Activated gamma-delta T cell treated with anti-CD3 and anti-CD28 coated beads, Interleukin-2, amount 50 U/mL, for 16 hours (primary cell): ENCODE results near the gene AHCYL2.
"Not testable (repeated sequence)": the region's sequence is repeated elsewhere in the genome, so short reads cannot be mapped to it uniquely, and the experiment has no call there.

Experiments used
- DNase-seq: peaks from one replicate; pipeline ENCODE4 v3.0.0-alpha.2; 2020; ENCODE audit warnings: low read depth

The AHCYL2 gene

DNA sequence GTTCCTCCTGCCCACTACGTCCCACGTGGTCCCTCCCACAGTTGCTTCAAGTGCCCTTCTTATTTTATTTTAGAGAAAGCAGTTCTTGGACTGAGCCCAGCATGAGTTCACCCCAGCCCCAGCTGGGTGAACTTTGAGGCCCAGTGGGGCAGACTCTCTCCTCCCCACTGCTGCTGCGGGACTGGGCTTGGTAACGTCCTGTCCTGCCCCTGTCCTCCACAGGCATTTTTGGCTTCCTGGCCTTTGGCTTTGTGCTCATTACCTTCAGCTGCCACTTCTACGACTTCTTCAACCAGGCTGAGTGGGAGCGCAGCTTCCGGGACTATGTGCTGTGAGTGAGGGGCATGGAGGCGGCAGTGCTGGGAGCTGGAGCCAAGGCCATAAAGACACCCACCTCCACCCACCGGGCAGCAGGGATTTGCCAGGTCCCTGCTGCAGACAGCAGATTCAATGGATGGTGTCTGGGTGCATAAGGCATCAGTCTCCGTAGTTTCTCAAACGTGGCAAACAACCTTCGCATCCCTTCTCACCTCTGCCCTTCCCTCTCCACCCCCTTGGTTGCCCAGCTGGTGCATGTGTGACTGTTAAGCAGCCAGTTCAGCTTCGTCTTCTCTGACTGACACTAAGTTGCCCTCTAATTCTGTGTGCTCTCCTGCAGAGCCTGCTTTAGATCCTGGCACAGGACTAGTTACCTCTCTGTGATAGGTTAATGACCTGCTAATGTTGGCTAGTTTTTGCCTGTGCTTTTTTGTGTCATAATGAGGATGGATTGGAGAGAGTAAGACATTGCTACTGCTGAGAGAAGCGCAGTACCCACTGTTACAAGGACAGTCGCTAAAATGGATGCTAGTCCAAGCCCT, 15.5 kb upstream of the AHCYL2 start:
- DNase-seq: no peak

DNA sequence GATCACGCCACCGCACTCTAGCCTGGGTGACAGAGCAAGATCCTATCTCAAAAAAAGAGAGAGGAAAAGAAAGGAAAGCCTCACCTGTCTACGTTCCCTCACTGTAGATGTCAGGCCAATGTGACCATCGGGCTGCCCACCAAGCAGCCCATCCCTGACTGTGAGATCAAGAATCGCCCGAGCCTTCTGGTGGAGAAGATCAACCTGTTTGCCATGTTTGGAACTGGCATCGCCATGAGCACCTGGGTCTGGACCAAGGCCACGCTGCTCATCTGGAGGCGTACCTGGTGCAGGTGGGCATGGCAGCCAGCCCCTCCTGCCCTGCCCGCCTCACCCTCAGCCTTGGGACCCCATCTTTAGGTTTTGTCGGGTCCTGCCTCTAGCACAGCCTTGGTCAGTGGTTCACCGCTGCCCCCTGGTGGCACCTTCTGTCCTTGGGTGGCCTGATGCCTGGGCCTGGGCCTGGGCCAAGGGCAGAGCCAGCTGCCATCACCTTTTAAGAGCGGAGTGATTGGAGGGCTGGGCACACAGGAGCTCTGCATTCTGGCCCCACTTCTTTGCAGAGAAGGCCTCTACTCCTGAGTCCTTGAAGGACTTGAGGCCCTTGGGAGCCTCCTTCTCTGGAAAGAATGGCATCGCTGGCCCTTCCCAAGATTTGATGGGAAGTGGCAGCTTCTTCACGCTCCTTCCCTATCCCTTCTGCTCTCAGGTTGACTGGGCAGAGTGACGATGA, 14.4 kb upstream of the AHCYL2 start:
- DNase-seq: peak; percentile 57

DNA sequence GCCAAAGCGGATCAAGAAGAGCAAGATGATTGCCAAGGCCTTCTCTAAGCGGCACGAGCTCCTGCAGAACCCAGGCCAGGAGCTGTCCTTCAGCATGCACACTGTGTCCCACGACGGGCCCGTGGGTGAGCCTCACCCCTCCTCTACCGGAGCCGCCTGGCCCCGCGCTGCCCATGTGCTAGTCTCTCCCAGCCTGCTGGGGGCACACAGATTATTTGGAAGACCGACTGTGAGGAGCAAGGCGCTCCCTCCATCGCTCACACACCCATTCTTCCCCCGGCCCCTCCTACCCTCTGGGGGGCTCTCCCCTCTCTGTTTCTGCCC, 13.9 kb upstream of the AHCYL2 start:
- DNase-seq: no peak

DNA sequence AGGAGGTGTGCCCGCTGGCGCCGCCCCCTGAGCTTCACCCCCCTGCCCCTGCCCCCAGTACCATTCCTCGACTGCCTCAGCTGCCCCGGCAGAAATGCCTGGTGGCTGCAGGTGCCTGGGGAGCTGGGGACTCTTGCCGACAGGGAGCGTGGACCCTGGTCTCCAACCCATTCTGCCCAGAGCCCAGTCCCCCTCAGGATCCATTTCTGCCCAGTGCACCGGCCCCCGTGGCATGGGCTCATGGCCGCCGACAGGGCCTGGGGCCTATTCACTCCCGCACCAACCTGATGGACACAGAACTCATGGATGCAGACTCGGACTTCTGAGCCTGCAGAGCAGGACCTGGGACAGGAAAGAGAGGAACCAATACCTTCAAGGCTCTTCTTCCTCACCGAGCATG, 12.7 kb upstream of the AHCYL2 start:
- no peak for DNase-seq

DNA sequence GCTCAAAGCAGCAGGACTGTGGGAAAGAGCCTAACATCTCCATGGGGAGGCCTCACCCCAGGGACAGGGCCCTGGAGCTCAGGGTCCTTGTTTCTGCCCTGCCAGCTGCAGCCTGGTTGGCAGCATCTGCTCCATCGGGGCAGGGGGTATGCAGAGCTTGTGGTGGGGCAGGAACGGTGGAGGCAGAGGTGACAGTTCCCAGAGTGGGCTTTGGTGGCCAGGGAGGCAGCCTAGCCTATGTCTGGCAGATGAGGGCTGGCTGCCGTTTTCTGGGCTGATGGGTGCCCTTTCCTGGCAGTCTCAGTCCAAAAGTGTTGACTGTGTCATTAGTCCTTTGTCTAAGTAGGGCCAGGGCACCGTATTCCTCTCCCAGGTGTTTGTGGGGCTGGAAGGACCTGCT, 12.2 kb upstream of the AHCYL2 start:
- DNase-seq: no peak

DNA sequence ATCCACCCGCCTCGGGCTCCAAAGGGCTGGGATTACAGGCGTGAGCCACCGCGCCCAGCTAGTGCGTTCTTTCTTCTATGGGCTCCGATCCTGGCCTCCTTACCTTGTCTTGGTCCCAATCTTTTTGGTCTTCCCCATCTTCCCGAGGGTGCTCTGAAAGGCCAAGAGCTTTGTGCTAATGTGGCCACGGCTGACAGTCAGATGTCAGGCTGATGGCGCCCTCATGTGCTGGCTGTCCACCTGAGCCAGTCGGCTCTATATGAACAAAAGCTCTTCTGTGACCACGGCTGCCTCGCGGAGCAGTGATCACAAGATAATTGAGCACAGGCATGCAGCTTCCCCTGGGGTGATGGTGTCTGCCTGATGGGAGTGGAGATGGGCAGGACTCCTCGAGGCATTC, 11.0 kb upstream of the AHCYL2 start:
- no peak for DNase-seq

DNA sequence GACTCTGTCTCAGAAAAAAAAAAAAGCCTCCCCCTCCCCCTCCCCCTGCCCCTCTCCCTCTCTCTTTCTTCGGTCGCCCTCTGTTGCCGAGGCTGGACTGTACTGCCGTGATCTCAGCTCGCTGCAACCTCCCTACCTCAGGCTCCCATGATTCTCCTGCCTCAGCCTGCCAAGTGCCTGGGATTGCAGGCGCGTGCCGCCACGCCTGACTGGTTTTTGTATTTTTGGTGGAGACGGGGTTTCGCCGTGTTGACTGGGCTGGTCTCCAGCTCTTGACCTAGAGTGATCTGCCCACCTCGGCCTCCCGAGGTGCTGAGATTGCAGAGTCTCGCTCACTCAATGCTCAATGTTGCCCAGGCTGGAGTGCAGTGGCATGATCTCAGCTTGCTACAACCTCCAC, 9.1 kb upstream of the AHCYL2 start:
- not testable (repeated sequence) for DNase-seq

DNA sequence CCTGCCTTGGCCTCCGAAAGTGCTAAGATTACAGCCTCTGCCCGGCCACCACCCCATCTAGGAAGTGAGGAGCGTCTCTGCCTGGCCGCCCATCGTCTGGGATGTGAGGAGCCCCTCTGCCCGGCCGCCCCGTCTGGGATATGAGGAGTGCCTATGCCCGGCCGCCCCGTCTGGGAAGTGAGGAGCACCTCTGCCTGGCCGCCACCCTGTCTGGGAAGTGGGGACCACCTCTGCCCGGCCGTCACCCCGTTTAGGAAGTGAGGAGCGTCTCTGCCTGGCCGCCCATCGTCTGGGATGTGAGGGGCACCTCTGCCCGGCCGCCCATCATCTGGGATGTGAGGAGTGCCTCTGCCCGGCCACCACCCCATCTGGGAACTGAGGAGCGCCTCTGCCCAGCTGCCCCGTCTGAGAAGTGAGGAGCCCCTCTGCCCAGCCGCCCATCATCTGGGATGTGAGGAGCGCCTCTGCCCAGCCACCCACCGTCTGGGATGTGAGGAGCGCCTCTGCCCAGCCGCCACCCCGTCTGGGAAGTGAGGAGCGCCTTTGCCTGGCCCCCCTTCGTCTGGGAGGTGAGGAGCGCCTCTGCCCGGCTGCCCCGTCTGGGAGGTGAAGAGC, 8.6 kb upstream of the AHCYL2 start:
- DNase-seq: not testable (repeated sequence)

DNA sequence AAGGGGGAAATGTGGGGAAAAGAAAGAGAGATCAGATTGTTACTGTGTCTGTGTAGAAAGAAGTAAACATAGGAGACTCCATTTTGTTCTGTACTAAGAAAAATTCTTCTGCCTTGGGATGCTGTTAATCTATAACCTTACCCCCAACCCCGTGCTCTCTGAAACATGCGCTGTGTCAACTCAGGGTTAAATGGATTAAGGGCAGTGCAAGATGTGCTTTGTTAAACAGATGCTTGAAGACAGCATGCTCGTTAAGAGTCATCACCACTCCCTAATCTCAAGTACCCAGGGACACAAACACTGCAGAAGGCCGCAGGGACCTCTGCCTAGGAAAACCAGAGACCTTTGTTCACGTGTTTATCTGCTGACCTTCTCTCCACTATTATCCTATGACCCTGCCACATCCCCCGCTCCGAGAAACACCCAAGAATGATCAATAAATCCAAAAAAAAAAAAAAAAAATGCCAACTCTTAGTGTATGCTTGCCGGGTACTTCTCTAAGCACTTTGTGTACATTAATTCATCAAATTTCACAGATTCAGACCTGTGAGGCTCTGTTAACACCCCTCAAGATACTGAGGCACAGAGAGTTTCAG, 7.9 kb upstream of the AHCYL2 start:
- not testable (repeated sequence) for DNase-seq

DNA sequence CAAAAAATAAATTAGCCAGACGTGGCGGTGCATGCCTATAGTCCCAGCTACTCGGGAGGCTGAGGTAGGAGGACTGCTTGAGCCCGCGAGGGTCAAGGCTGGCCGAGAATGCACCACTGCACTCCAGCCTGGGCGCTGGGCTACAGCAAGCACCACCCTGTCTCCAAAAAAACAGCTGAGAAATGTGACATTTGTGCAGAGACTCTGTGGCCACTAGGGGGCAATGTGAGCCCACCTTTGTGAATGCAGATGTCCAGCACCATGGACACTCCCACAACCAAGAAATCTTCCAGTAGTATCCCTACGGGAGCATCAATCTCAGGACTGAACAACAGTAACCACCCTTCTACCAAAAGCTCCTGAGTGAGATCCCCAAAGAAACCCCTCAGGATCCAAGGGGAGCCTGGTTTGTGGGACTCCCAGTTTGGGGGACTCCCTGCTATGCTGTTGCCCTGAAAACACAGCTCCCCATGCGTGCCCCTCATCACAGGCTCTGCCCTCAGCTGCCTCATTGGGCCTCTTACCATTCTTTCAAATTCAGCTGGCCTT, 6.2 kb upstream of the AHCYL2 start:
- peak; percentile 75 for DNase-seq

DNA sequence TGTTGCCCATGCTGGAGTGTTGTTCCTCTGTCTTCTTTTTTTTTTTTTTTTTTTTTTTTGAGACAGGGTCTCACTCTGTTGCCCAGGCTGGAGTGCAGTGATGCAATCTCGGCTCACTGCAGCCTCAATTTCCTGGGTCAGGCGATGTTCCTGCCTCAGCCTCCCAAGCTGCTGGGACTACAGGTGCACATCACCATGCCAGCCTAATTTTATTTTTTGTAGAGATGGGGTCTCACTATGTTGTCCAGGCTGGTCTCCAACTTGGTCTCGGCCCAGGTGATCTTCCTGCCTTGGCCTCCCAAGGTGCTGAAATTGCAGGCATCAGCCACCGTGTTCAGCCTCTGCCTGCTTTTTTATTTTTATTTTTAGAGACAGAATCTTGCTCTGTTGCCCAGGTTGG, 5.7 kb upstream of the AHCYL2 start:
- DNase-seq: not testable (repeated sequence)

DNA sequence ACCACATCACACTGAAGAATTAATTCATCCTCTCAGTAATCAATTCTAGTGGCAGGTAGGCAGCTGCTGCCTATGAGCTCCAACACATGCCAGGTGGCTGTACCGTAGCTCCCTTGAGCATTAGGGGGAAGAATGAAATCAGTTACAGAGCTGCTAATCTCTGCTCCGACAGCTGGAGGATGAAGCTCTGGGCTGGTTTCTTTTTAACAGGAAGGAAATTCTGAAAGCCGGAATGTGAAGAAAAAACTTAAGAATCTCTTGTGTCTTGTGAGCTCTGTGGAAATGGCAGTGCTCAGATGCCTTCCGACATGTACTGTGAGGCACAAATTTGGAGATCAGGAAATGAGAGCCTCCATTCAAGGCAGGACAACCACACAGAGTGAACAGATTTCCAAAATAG, 2.8 kb upstream of the AHCYL2 start:
- no peak for DNase-seq

DNA sequence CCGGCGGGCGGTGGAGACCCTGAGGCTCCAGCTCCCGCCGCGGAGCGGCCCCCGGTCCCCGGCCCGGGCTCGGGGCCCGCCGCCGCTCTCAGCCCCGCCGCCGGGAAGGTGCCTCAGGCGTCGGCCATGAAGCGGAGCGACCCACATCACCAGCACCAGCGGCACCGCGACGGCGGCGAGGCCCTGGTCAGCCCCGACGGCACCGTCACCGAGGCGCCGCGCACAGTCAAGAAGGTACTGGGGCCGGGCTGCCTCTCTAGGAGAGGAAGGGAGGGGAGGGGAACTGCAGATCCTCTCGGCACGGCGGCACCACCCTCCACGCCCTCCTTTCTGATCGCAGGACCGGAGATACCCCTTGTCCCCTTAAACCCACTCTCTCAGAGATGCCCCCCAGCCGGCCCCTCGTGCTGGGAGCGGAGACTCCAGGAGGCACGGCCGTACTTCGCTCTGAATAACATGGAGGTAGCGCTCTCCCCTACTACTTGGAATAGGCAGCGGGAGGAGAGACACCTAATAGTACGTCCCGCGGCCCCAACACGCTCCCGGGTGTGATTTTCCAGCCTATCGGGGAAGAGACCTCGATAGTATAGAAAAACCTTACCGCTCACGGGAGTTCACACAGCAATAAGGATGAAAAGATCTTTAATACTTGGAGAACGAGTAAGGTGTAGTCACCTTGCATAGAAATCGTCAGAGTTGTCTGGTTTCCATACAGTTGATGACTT, 538 bp downstream of the AHCYL2 start:
- DNase-seq: peak; percentile 29

DNA sequence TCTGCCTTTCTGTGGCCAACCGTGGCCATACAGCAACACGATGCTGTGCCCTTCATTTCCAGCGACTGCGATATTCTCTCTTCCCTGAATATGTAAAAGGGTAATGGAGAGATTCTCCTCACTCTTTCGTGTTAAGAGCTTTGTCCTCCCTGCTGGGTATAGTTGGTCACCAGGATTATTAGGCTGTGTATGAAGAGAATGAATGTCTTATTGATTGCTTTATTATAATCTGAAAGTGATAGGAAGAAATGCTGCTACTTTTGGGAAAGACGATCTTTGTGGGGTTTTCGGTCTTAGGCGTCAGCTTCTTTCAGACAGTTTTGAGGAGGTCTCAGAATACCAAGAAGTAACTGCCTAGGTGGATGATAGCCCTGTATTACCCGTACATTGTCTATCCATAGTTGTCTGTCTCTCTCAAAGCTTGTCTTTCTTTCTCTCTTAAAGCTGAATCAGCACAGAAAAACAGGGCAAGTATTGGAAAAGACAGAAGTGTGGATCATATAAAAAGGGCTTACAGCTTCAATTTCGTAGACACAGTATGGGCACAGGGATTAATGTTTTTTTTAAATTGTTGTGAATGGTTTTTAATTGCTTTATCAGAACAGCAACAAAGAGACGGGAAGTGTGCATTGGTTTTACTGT, 1.2 kb downstream of the AHCYL2 start:
- no peak for DNase-seq

DNA sequence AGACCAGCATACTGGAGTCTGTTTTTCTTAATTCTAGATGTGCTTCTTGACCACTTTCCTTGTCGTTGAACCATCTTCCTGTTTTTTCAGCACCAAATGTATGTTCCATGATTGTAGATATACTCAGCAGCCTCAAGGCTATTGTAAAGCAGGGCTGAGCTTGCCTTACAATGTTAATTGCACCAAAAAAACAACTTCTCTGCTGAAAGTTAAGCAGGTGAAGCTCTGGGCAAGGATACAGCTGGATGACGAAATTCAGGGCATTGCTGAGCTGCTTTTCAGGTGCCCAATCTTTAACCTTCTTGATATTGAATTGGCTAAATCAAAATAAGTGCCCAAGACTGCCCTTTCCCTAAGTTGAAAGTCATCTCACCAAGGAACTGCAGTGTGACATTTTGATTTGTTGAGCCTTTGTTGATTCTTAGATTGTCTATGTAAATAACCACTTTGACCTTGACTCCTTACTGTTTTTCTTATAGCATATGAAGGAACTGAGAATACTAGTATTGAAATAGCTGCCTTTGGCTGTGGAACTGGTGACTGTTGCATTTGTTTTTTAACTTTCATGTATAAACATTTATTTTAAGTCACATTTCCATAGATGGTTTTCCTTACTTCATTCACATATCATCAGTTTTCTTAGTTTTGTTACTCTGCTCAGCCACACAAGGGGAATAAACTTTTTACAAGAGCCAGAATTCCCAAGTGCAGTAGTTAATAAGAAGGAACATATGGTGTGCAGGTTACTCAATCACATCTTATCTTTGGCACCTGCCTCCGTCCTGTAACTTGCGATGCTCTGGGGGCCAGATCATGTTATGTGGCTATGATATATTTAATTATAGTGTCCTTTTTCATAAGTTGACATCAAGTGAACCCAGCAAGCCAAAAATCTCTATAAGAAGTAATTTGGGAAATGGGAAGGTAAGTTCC, 3.1 kb downstream of the AHCYL2 start:
- DNase-seq: no peak

DNA sequence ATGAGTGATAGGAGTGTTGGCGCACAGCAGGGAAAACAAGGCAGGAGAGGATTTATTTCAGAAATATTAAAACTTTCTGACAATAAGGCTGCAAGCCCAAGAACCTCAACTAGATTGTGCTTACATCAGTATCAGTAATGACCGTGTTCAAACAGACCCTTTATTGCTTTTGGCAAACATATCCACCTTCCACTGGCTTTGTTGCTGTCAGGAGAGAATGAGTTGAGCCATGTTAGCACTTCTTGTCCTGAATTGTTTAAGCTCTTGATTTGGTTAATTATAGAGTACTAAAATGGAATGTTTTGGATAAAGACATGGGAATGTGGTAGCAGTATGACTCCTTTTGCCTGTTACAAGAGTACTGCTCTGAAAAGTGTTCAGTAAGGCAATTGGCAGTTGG, 3.8 kb downstream of the AHCYL2 start:
- no peak for DNase-seq

DNA sequence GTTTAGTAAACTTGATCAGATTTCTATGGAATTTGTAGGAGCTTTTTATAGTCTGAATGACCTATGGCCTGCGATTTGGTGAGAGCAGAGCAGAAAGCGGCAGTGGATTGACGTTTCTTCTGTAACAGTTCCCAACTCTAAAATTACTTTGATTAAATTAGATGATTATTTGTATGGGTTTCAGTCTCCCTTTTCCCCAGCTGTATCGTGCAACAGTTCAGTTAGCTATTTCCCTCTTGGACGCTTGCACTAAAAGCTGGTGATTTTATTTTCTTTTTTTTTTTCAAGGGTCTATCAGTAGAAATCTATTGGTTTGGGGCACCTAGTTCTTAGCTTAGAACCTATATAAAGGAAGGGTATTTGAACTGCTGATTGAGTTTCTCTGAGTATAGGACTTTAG, 6.8 kb downstream of the AHCYL2 start:
- no peak for DNase-seq

DNA sequence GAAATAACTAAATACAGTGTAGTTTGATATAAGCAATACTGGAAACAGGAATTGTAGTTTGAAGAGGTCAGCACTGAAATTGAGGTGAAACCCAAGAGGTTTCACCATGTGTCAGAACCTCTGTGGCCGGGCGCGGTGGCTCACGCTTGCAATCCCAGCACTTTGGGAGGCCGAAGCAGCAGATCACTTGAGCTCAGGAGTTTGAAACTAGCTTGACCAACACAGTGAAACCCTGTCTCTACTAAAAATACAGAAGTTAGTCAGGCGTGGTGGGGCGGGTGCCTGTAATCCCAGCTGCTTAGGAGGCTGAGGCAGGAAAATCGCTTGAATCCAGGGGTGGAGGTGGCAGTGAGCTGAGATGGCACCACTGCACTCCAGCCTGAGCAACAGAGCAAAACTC, 13.7 kb downstream of the AHCYL2 start:
- DNase-seq: no peak

DNA sequence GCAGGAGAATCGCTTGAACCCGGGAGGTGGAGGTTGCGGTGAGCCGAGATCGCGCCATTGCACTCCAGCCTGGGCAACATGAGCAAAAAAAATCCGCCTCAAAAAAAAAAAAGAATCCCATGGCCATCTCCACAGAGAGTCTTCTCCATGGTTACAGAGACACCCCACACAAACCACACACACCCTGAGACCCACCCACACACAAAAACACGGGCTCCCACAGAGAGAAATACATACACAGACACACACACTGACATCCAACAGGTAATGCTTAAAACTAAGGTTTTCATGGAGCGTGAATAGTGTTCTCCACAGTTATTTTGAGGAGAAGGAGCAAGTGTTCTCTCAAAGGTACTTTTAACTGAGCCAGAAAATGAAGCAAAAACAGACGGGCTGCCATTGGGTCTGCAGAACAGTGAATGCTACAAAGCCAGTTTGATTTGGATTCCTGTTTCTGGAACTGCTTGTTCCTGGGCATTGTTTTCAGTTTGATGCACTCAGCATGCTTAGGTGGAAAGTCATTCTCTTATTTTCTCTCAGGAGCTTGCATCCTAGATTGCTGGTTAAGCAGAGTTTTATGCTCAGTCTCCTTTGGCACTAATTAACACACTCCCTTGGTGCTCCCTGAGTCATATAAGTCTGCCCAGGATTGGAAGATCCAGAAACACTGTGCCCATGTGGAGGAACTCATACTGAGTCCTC, 15.4 kb downstream of the AHCYL2 start:
- no peak for DNase-seq

DNA sequence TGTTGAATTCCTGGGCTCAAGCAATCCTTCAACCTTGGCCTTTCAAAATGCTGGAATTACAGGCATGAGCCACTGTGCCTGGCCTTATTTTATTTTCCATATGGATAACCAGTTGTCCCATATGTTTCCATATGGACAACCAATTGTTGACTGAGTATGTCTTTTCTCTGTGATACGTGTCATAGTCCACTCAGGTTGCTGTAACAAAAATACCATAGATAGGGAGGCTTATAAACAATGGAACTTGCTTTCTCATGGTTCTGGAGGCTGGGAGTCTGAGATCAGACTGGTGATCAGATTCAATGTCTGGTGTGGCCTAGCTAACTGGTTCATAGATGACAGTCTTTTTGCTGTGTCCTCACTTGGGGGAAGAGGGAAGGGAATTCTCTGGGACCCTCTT, 19.4 kb downstream of the AHCYL2 start:
- no peak for DNase-seq
